ENCODE measurements around the gene GGT6. TPM values are rescaled to one million over a fixed set of nuclear protein-coding genes. Genes with fewer than 3 reads are reported as not detected.
"Not testable (repeated sequence)": the region's sequence is repeated elsewhere in the genome, so short reads cannot be mapped to it uniquely, and the experiment has no call there.

The GGT6 gene
- total RNA-seq, 1 donor from 2014 or later, result not detected

DNA sequence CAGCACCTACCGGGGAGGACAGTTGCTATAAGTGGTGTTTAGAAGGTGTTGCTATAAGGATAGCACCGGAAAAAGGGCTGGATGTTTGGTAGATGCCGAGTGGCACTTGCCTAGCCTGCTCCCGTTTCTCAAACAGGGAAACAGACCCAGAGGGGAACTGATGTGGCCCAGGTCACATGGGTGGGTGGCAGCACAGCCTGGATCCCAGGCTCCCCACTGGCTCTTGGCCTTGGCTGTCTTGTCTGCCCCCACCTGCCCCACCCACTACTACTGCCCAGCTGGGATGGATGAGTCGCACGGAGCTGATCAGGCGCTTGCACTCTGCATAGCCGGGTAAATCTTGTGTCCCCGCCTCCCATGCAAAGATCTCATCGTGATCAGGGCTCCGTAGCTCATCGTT is 31.2 kb upstream of the GGT6 start:
- no peak for DNase-seq

- DNase-seq, result no peak
These were observed 30.6 kb upstream of the GGT6 start for GRCh38 chr17:4590981-4591453.

- DNase-seq, result peak; percentile 29
These were observed 29.7 kb upstream of the GGT6 start for GRCh38 chr17:4590042-4590441.

GRCh38 chr17:4588898-4589625 is 28.7 kb upstream of the GGT6 start:
- no peak for DNase-seq

DNA sequence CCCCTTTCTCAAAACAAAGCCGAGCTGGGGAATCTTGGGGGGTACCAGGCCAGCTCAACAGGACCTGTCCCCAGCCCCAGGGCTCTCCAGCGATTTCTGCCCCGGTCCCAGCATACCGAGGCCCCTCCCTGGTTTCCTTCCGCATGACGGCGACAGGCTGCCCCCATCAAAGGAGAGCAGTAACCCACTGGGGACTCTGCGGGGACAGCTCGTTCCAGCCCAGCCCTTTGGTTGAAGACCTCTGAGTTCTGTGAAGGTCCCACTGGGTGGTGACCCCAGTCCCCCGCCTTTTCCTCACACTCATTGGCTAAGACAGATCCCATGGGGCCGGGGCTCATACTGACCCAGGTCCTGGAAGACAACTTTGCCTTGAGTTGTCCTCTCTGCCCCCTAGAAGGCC is 28.0 kb upstream of the GGT6 start:
- no peak for DNase-seq

DNA sequence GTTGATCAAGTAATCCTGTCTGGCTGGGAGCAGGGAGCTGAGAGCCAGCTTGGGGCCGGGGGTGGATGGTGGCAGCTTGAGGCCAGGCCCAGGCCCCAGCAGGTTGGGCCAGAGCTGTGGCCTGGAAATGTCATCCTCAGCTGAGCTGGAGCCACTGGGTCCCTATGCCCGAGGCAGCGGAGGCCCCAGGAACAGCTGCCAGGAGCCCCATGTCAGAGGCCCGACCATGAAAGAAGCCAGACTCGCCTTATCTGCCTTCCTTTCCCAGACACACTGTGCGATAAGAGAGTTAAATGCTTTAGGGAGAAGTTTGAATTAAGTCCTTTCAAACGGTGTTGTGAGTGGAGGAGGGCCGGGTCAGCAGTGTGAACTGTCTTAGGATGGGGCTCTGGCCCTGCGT is 27.4 kb upstream of the GGT6 start:
- no peak for DNase-seq

DNA sequence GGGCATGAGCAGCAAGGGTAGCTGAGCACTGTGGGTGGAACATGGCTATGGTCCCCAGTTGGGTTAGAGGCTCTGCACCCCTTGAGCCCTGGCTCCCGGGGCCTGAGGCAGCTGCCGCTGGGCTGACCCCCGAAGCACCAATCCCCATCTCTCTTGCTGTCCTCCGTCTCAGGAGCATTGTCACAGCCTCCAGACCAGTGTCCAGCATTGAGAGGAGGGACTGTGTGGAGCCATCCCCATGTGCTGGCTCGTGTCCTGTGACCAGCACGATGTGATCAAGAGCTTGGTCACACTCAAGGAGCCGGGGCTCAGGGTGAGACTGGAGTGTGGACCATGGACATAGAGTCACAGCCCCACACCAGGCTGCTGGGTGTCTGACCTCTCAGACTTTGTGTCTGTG is 26.8 kb upstream of the GGT6 start:
- no peak for DNase-seq

DNA sequence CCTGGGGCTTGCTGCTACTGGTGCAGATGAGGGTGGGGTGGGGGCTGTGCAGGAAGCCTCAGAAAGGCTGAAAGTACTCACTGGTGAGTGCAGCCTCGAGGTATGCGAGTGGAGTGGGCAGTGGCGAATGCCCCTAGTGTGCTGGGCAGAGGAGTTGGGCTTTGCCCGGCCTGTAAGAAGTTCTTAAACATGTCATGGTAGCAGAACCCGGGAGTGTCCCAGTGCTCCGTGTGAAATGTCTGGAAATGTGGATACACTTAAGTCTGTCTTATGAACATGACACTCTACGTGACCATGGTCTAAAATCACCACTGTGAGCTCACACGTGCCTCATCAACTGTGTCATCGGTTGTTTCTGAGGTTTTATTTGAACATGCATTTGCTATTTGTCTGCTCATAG is 25.7 kb upstream of the GGT6 start:
- DNase-seq, result no peak

GRCh38 chr17:4585638-4585994 is 25.2 kb upstream of the GGT6 start:
- DNase-seq, result no peak

GRCh38 chr17:4584917-4585637 is 24.7 kb upstream of the GGT6 start:
- DNase-seq, result no peak

DNA sequence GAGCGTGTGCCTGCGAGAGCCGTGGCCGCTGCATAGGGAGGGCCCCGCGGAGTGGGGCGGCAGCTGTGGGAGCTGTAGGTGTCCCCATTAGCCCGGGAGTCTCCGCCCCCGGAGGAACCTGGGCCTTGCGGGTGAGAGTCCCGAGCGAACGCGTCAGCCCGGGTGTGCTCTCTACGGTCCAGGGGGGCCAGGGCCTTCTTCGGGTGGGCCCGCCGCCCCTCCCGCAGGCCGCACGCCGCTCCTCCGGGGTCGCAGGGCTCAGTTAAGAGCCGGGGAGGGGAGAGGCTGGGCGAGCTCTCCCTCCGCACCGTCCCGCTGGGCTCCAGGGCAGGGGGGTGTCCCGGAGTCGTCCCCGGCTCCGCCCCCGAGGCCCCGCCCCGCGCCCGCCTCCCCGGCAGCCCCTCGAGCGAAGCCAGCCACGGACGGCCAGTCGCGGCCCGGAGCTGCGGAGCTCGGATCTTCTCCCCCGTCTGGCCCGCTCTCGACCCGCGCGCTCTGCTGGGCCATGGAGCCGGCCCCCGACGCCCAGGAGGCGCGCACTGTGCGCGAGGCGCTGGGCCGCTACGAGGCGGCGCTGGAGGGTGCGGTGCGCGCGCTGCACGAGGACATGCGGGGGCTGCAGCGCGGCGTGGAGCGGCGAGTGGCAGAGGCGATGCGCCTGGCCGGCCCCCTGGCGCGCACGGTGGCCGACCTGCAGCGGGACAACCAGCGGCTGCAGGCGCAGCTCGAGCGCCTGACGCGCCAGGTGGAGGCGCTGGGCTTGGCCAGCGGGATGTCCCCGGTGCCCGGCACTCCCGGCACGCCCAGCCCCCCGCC is 23.9 kb upstream of the GGT6 start, which contains the start of gene SMTNL2:
SMTNL2 (plus strand) TSS at position 429 of the 816 bp plus-strand sequence; CDS start at position 506, 77 bp downstream.
- DNase-seq, result no peak

GRCh38 chr17:4583782-4584100 is 23.4 kb upstream of the GGT6 start:
- DNase-seq, result peak; percentile 46

DNA sequence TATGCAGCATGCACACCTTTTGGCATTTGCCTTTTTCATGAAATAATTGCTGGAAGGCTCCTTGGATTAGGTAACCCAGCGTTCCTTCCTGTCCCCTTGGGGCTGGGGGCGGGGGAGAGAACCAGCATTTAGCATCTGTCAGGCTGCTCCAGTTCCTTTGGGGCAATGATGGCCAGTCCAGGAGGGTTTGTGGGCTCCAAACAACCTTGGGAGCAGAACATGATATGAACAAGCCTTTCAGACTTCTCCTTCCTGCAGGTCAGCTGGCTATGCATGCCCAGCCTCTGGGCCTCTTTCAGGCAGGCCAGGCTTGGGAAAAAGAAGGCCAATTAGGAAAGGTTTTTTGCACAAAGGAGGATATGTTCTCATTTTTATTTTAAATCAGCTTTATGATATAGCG is 22.8 kb upstream of the GGT6 start:
- DNase-seq, result no peak

DNA sequence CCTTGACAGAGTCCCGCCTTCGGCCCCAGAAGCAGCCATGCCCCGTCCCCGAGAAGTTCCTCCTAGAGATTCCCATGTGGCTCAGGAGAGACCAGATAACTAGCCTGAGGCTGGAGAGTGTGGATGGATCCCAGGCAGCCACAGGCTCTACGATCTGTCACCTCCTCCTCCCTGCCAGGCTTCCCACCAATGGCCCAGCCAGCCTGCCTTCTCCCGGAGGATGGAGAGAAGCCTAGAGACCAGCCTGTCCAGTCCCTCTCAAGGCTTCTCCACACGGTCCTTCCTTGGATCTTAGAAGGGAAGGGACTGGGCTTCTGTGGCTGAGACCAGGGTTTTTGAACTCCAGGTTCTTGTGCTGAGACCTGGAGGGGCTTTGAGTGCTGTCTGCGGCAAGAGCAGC is 22.3 kb upstream of the GGT6 start:
- DNase-seq, result no peak

DNA sequence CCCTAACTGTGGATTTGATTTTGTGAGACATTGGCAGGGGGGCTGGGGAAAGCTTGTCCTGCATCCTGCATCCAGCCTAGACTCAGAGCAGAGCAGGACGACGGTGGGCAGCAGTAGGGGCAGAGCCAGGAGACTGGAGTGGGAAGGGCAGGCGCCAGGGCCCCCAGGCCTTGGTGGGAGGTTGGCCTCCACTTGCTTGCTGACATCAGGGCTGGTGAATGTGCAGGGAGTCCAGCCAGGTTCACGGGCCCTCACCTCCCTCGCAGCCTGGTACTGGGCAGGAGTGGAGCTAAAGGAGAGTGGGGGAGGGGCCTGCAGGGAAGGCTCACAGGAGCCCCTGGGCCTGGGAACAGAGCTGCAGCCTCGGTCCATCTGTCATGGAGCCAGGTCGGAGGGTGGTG is 21.7 kb upstream of the GGT6 start:
- DNase-seq, result no peak

DNA sequence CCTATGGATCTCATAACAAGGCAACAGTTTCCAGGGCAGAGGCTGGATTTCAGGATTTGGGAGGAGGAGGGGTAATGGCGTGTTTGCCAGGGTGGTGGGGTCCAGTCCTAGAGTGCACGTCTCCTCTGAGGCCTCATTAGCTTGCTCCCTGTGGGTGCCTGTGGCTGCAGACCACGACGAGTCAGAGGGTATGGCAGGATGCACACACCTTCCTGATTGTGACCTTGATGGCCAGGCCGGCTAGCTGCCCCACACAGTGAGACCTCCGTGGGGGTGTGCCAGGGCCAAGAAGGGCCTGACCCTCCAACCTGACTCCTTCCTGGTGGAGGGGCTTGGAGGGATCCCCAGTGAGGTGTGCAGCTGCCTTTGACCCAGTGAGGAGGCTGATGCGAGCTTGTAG is 19.9 kb upstream of the GGT6 start:
- DNase-seq, result no peak

DNA sequence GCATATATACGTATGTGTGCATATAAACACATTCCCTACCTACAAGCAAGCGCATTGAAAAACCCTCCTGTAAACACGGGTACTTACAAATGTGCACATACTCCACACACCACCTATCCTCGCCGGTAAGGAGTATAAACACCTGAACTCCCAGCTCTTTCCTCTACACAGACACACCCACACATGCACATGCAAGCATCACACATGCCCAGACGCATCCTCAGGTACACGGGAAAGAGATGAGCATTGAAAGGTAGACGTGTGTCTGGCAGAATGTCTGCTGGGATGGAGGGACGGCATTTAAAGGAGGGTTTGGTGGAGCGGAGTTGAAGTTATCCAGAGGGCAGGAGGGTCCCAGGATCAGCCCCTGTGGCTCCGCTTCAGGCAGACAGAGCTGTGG is 19.3 kb upstream of the GGT6 start:
- DNase-seq, result no peak

DNA sequence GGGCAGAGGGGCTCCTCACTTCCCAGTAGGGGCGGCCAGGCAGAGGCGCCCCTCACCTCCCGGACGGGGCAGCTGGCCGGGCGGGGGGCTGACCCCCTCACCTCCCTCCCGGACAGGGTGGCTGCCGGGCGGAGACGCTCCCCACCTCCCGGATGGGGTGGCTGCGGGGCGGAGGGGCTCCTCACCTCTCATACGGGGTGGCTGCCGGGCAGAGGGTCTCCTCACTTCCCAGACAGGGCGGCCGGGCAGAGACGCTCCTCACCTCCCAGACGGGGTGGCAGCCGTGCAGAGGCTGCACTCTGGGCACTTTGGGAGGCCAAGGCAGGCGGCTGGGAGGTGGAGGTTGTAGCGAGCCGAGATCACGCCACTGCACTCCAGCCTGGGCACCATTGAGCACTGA is 18.0 kb upstream of the GGT6 start:
- DNase-seq, result not testable (repeated sequence)

DNA sequence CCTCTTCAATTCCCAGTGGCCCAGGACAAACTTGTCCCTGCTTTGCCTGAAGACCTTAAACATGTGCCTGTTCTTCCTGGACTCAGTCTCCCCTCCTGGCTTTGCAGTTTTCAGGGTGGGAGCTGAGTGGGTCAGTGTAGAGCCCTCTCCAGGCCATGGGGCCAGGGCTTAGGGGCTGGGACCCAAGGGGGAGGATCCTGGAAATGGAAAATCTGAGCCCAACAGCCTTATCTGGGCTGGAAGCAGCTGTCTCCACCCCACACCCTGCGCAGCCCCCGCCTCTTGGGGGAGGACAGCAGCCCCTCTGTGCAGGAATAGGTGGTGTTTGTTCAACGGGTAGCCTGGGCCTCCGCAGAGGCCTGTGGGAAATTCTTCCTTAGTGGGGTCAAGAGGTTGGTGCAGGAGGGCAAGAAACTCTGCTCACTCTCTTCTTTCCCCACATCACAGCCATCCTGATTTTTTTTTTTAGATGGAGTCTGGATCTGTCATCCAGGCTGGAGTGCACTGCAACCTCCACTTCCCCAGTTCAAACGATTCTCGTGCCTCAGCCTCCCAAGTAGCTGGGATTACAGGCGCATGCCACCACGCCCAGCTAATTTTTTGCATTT is 17.1 kb upstream of the GGT6 start:
- DNase-seq, result no peak

DNA sequence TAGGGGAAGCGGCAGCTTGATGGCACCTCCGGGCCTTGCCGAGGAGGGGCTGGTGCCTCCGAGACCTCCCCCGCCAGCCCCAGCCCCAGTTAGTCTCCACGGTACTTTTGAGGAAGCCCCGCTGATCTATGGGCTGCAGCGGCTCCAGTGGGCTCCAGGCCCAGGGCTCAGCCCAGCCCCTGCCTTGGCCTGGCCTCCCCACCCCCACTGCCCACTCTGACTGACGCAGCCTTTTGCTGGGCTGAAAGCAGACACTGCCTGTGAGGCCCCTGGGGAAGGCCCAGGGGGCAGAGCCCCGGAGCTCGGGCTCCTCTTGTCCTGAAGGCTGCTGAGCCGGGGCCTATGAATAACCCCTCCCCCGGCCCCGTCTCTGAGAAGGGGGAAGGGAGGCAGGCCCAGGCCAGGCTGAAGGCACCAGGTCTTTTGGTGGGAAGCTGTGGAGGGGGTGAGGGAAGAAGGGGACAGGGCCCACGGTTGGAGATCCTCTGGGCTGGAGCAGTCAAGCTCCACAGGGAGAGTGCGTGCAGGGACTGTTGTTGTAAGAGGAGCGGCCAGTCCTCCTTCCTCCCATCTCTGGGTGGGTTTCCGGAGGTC is 16.4 kb upstream of the GGT6 start:
- DNase-seq, result no peak

DNA sequence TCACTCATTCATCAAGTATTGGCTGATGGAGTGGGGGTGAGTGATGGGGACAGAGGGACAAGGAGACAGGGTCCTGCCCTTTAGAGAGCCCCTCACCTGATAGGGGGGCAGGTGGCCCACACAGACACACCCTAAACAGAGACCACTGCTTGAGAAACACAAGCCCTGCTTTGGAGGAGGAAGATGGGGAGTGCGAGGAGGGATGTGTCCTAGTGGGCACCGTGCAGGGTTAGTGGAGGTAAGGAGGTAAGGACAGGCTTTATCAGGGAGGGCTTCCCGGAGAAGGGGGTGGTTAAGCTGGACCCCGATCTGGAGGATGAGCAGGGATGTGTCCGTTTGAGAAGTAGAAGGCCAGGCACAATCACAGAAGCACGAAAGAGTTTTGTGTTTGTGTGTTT is 15.8 kb upstream of the GGT6 start:
- no peak for DNase-seq

- DNase-seq, result no peak
These were observed 14.2 kb upstream of the GGT6 start for GRCh38 chr17:4574448-4575045.
